GM10266 (cell line): ENCODE results near the gene TRIM65.
A peak's percentile ranks its signal among the peaks of the same experiment; 100 is the strongest.

Experiments used
- DNase-seq: peaks from one replicate; pipeline ENCODE4 v3.0.0; 2012; ENCODE audit errors: extremely low spot score
- CTCF ChIP-seq: IDR thresholded peaks from 2 replicates; pipeline ENCODE4 v1.5.1; 2012; ENCODE audit warnings: mild to moderate bottlenecking, low read depth; ENCODE audit not compliant: control insufficient read depth, insufficient read depth; ENCODE audit errors: missing control alignments

TRIM65 gene

GRCh38 chr17:75895370-75896155, 1.2 kb downstream of the TRIM65 start:
- TF ChIP-seq CTCF: peak; percentile 41
- no peak for DNase-seq

- DNase-seq: no peak
- no peak for TF ChIP-seq CTCF
Measured at GRCh38 chr17:75894049-75894733, 2.6 kb downstream of the TRIM65 start.

- TF ChIP-seq CTCF: no peak
- no peak for DNase-seq
Measured at GRCh38 chr17:75893305-75894048, 3.3 kb downstream of the TRIM65 start.

- no peak for TF ChIP-seq CTCF
- DNase-seq: no peak
Measured at GRCh38 chr17:75892556-75893224, 4.1 kb downstream of the TRIM65 start.

GRCh38 chr17:75891605-75892555, 4.9 kb downstream of the TRIM65 start:
- no peak for TF ChIP-seq CTCF
- no peak for DNase-seq

GRCh38 chr17:75891022-75891604, 5.6 kb downstream of the TRIM65 start:
- no peak for DNase-seq
- no peak for TF ChIP-seq CTCF
